SK-N-SH (cell line): ENCODE results near the gene C9orf50. TPM values are rescaled to one million over a fixed set of nuclear protein-coding genes. Genes with fewer than 3 reads are reported as not detected.

ENCODE experiments used
- CTCF ChIA-PET: fragments of 300-600, 350-600 bp; formaldehyde crosslinking; extraction: SDS; loops from one replicate; lab custom pipeline; 2021; lab: Yijun Ruan, JAX
- POLR2A ChIA-PET: fragments of 350-600 bp; sonication (Branson Sonifier 250); formaldehyde crosslinking; extraction: SDS; loops from one replicate; lab custom pipeline; 2020; ENCODE audit warnings: antibody characterized with exemption, inconsistent platforms; lab: Yijun Ruan, JAX
- DNase-seq: peaks from one replicate; pipeline ENCODE4 v3.0.0; 2012
- H2AFZ ChIP-seq: fragments of 200-600 bp; sonication (generic); 2 replicates; pipeline ENCODE4 v1.8.1; 2016; ENCODE audit warnings: antibody characterized with exemption, mild to moderate bottlenecking, low read depth
- H3F3A ChIP-seq: fragments of 200-600 bp; sonication (generic); replicated peaks from 2 replicates; pipeline ENCODE3; 2016; ENCODE audit warnings: antibody characterized with exemption, mild to moderate bottlenecking; ENCODE audit not compliant: insufficient read depth
- H3K27ac ChIP-seq, 2 experiments: fragments of 200-500 bp in 1 of 2; fragments of 200-600 bp in 1 of 2; sonication (Bioruptor generic) in 1 of 2; sonication (generic), shearing (Covaris generic) in 1 of 2; 2 replicates each; pipeline versions ENCODE4 v1.5.1 to v1.6.1; 2014 to 2016; ENCODE audit warnings: low read depth in 2 of 2, inconsistent platforms in 1 of 2, low read length in 1 of 2, mild to moderate bottlenecking in 1 of 2, mixed read lengths in 1 of 2
- H3K27me3 ChIP-seq: fragments of 200-600 bp; sonication (generic), shearing (Covaris generic); 2 replicates; pipeline ENCODE4 v1.6.1; 2016; ENCODE audit warnings: mixed run types; ENCODE audit not compliant: insufficient read depth
- H3K36me3 ChIP-seq, 2 experiments: fragments of 200-500 bp in 1 of 2; fragments of 200-600 bp in 1 of 2; sonication (Bioruptor generic) in 1 of 2; sonication (generic) in 1 of 2; replicated peaks in 1 of 2; 2 replicates each; pipeline versions ENCODE3 to v1.5.1; 2014 to 2016; ENCODE audit warnings: low read length in 1 of 2, mild to moderate bottlenecking in 1 of 2; ENCODE audit not compliant: insufficient read depth in 2 of 2, control insufficient read depth in 1 of 2
- H3K4me1 ChIP-seq, 2 experiments: fragments of 200-500 bp in 1 of 2; fragments of 200-600 bp in 1 of 2; sonication (Bioruptor generic) in 1 of 2; sonication (generic), shearing (Covaris generic) in 1 of 2; 2 replicates each; pipeline versions ENCODE4 v1.5.1 to v1.6.1; 2014 to 2016; ENCODE audit warnings: low read depth in 1 of 2, low read length in 1 of 2, mixed run types in 1 of 2; ENCODE audit not compliant: insufficient read depth in 2 of 2, control insufficient read depth in 1 of 2
- H3K4me2 ChIP-seq: fragments of 200-600 bp; sonication (generic), shearing (Covaris generic); 2 replicates; pipeline ENCODE4 v1.6.1; 2017; ENCODE audit warnings: mixed run types
- H3K4me3 ChIP-seq, 2 experiments: fragments of 200-500 bp in 1 of 2; fragments of 200-600 bp in 1 of 2; sonication (Bioruptor generic) in 1 of 2; sonication (generic), shearing (Covaris generic) in 1 of 2; 2 replicates each; pipeline versions ENCODE4 v1.5.1 to v1.8.1; 2014 to 2016; ENCODE audit warnings: low read depth in 2 of 2, inconsistent platforms in 1 of 2, low read length in 1 of 2, mild to moderate bottlenecking in 1 of 2, mixed read lengths in 1 of 2, moderate library complexity in 1 of 2
- H3K79me2 ChIP-seq: fragments of 200-600 bp; sonication (generic); 2 replicates; pipeline ENCODE4 v1.8.1; 2017; ENCODE audit warnings: mild to moderate bottlenecking; ENCODE audit not compliant: insufficient read depth
- H3K9ac ChIP-seq: fragments of 200-600 bp; sonication (generic); 2 replicates; pipeline ENCODE4 v1.6.1; 2017; ENCODE audit warnings: mixed run types
- H3K9me2 ChIP-seq: fragments of 200-600 bp; sonication (generic); 2 replicates; pipeline ENCODE4 v1.6.1; 2017; ENCODE audit warnings: mixed run types
- H3K9me3 ChIP-seq: fragments of 200-600 bp; sonication (generic); 2 replicates; pipeline ENCODE4 v1.6.1; 2017; ENCODE audit warnings: mixed run types, mild to moderate bottlenecking, moderate library complexity
- H4K20me1 ChIP-seq: fragments of 200-600 bp; sonication (generic); 2 replicates; pipeline ENCODE4 v1.6.1; 2017; ENCODE audit warnings: mild to moderate bottlenecking, mixed run types; ENCODE audit not compliant: insufficient read depth
- EP300 ChIP-seq, 2 experiments: IDR thresholded peaks; 2 replicates each; pipeline versions ENCODE4 v1.4.0 to v1.6.1; 2012; ENCODE audit warnings: borderline replicate concordance in 1 of 2, low read depth in 1 of 2, low read length in 1 of 2
- EZH2phosphoT487 ChIP-seq: fragments of 200-600 bp; sonication (generic); IDR thresholded peaks from 2 replicates; pipeline ENCODE4 v1.6.1; 2017; ENCODE audit warnings: low read depth, mixed run types, mild to moderate bottlenecking, antibody characterized with exemption, moderate library complexity, borderline replicate concordance
- FOSL2 ChIP-seq: IDR thresholded peaks from 2 replicates; pipeline ENCODE4 v1.4.0; 2012; ENCODE audit warnings: low read depth, mild to moderate bottlenecking, moderate library complexity, borderline replicate concordance
- FOXJ3 ChIP-seq: sonication (generic); formaldehyde crosslinking; IDR thresholded peaks from 2 replicates; pipeline ENCODE4 v1.5.1; 2020; ENCODE audit warnings: mild to moderate bottlenecking, missing genetic modification reagents
- FOXM1 ChIP-seq: IDR thresholded peaks from 2 replicates; pipeline ENCODE4 v1.4.0; 2012; ENCODE audit warnings: low read depth, mild to moderate bottlenecking
- MEF2A ChIP-seq: IDR thresholded peaks from 2 replicates; pipeline ENCODE4 v1.4.0; 2012; ENCODE audit warnings: low read depth, borderline replicate concordance
- MXI1 ChIP-seq: IDR thresholded peaks from 2 replicates; pipeline ENCODE4 v1.6.1; 2012; ENCODE audit warnings: mild to moderate bottlenecking, low read depth, low read length, improper control_type of control experiment
- NFIC ChIP-seq: IDR thresholded peaks from 2 replicates; pipeline ENCODE4 v1.4.0; 2012; ENCODE audit warnings: borderline replicate concordance
- RCOR1 ChIP-seq: fragments of 150-350 bp; IDR thresholded peaks from 2 replicates; pipeline ENCODE4 v1.6.1; 2017; ENCODE audit warnings: antibody characterized with exemption, low read length
- RFX5 ChIP-seq: IDR thresholded peaks from 2 replicates; pipeline ENCODE4 v1.6.1; 2012; ENCODE audit warnings: mild to moderate bottlenecking, improper control_type of control experiment, low read length
- SIN3A ChIP-seq: IDR thresholded peaks from 2 replicates; pipeline ENCODE4 v1.6.1; 2012; ENCODE audit warnings: low read depth, mild to moderate bottlenecking, low read length, moderate library complexity, borderline replicate concordance
- SMC3 ChIP-seq: IDR thresholded peaks from 2 replicates; pipeline ENCODE4 v1.6.1; 2012; ENCODE audit warnings: low read depth, low read length, improper control_type of control experiment
- TAF1 ChIP-seq: IDR thresholded peaks from 2 replicates; pipeline ENCODE4 v1.6.1; 2012; ENCODE audit warnings: low read depth, mild to moderate bottlenecking, low read length, moderate library complexity, borderline replicate concordance
- WGBS: methylation state at CpG from one replicate; pipeline ENCODE4 v1.1.6; 2017; ENCODE audit warnings: low lambda C conversion rate; 5-methylcytosine and 5-hydroxymethylcytosine counted together
- polyA plus RNA-seq, 3 experiments: library from polyadenylated mRNA; depleted of rRNA; stranded (reverse); fragments of >200 nt; gene quantifications; 2 replicates each; pipeline ENCODE4 v1.2.3, GENCODE V29; 2012
- TF ChIP-seq, protein P1 (sequence below): fragments of 150-350 bp; IDR thresholded peaks from 2 replicates; pipeline ENCODE4 v1.6.1; 2016; ENCODE audit warnings: mild to moderate bottlenecking, low read depth, low read length
- TF ChIP-seq, protein P2 (sequence below): fragments of 200-600 bp; sonication (generic); IDR thresholded peaks from 2 replicates; pipeline ENCODE4 v1.6.1; 2017; ENCODE audit warnings: antibody characterized with exemption, mild to moderate bottlenecking, moderate library complexity
- TF ChIP-seq, protein P3 (sequence below): IDR thresholded peaks from 2 replicates; pipeline ENCODE4; 2012
- TF ChIP-seq, protein P4 (sequence below): IDR thresholded peaks from 2 replicates; pipeline ENCODE4 v1.6.1; 2012; ENCODE audit warnings: mild to moderate bottlenecking, low read depth, low read length, moderate library complexity

C9orf50 gene
- polyA plus RNA-seq, 1 of the 3 experiments (the other 2 are of a cell fraction), result 0.30 TPM

DNA sequence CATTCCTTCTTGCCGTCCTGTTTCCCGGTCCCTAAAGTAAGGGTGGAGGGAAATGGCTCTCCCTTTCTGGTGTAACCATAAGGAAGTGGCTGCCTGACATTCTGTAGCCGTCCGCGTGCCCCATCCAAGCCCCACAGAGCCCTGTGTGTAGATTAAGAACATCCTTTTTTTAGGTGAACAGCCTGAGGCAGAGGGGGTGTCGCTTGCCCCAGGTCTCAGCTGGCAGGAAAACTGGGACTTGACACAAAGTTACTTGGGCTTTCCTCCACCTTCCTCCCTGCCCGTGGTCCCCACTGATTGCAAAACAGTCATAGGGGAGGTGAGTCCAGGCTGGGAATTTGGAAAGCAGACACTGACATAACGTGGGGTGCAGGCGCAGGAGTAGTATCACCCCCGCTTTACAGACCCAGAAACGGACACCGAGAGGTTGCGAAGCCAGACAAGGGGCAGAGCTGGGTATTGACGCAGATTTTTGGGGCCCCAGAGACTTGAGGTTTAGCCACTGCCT is 22.8 kb downstream of the C9orf50 start:
- no peak overlapping the region for H3K4me3 ChIP-seq
- TF ChIP-seq, protein P1, sequence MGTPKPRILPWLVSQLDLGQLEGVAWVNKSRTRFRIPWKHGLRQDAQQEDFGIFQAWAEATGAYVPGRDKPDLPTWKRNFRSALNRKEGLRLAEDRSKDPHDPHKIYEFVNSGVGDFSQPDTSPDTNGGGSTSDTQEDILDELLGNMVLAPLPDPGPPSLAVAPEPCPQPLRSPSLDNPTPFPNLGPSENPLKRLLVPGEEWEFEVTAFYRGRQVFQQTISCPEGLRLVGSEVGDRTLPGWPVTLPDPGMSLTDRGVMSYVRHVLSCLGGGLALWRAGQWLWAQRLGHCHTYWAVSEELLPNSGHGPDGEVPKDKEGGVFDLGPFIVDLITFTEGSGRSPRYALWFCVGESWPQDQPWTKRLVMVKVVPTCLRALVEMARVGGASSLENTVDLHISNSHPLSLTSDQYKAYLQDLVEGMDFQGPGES, result no peak
- TF ChIP-seq FOXJ3 (CRISPR knock-in tag), result no peak
- TF ChIP-seq, protein P2, sequence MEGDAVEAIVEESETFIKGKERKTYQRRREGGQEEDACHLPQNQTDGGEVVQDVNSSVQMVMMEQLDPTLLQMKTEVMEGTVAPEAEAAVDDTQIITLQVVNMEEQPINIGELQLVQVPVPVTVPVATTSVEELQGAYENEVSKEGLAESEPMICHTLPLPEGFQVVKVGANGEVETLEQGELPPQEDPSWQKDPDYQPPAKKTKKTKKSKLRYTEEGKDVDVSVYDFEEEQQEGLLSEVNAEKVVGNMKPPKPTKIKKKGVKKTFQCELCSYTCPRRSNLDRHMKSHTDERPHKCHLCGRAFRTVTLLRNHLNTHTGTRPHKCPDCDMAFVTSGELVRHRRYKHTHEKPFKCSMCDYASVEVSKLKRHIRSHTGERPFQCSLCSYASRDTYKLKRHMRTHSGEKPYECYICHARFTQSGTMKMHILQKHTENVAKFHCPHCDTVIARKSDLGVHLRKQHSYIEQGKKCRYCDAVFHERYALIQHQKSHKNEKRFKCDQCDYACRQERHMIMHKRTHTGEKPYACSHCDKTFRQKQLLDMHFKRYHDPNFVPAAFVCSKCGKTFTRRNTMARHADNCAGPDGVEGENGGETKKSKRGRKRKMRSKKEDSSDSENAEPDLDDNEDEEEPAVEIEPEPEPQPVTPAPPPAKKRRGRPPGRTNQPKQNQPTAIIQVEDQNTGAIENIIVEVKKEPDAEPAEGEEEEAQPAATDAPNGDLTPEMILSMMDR, result no peak
- no peak for TF ChIP-seq NFIC
- no peak for TF ChIP-seq EP300 (IDR thresholded peaks at IDR 0.05; ENCODE audit: borderline replicate concordance in 1 of 2, low read depth in 1 of 2, low read length in 1 of 2)
- TF ChIP-seq MXI1, result no peak
- TF ChIP-seq FOSL2, result no peak
- TF ChIP-seq SMC3, result no peak
- TF ChIP-seq EZH2phosphoT487, result no peak
- no peak for TF ChIP-seq RCOR1
- no peak for TF ChIP-seq MEF2A
- TF ChIP-seq, protein P3, sequence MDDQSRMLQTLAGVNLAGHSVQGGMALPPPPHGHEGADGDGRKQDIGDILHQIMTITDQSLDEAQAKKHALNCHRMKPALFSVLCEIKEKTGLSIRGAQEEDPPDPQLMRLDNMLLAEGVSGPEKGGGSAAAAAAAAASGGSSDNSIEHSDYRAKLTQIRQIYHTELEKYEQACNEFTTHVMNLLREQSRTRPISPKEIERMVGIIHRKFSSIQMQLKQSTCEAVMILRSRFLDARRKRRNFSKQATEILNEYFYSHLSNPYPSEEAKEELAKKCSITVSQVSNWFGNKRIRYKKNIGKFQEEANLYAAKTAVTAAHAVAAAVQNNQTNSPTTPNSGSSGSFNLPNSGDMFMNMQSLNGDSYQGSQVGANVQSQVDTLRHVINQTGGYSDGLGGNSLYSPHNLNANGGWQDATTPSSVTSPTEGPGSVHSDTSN, result no peak
- TF ChIP-seq TAF1, result no peak
- TF ChIP-seq, protein P4, sequence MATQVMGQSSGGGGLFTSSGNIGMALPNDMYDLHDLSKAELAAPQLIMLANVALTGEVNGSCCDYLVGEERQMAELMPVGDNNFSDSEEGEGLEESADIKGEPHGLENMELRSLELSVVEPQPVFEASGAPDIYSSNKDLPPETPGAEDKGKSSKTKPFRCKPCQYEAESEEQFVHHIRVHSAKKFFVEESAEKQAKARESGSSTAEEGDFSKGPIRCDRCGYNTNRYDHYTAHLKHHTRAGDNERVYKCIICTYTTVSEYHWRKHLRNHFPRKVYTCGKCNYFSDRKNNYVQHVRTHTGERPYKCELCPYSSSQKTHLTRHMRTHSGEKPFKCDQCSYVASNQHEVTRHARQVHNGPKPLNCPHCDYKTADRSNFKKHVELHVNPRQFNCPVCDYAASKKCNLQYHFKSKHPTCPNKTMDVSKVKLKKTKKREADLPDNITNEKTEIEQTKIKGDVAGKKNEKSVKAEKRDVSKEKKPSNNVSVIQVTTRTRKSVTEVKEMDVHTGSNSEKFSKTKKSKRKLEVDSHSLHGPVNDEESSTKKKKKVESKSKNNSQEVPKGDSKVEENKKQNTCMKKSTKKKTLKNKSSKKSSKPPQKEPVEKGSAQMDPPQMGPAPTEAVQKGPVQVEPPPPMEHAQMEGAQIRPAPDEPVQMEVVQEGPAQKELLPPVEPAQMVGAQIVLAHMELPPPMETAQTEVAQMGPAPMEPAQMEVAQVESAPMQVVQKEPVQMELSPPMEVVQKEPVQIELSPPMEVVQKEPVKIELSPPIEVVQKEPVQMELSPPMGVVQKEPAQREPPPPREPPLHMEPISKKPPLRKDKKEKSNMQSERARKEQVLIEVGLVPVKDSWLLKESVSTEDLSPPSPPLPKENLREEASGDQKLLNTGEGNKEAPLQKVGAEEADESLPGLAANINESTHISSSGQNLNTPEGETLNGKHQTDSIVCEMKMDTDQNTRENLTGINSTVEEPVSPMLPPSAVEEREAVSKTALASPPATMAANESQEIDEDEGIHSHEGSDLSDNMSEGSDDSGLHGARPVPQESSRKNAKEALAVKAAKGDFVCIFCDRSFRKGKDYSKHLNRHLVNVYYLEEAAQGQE, result no peak
- no peak for TF ChIP-seq RFX5
- TF ChIP-seq SIN3A, result no peak
- TF ChIP-seq FOXM1, result no peak
- no peak overlapping the region for H3K9ac ChIP-seq
- no peaks in the 10 kb centered on the region for H3K9me2 ChIP-seq
- no peaks in the 10 kb centered on the region for H3K27me3 ChIP-seq
- no peaks in the 10 kb centered on the region for H3F3A ChIP-seq
- no peaks in the 10 kb centered on the region for H3K79me2 ChIP-seq
- no peak overlapping the region for H2AFZ ChIP-seq
- 82% methylated on average over 13 of the region's 14 CpGs for WGBS
- no peaks in the 10 kb centered on the region for H4K20me1 ChIP-seq
- DNase-seq, result no peak
- ChIA-PET POLR2A (interaction anchor here (1.3 kb wide), 1 partner anchor 27 kb away, joined by 4 read pairs; no protein-coding TSS in a partner anchor), CTCF (interaction anchor here (0.6 to 2.2 kb wide), 3 partner anchors 8 to 424 kb away, joined by 3 to 8 read pairs (median 3); no protein-coding TSS in a partner anchor)
- peaks cover 0 to 10% of the 10 kb centered on the region in 2 experiments; a peak in 2 of 4 replicates for H3K4me1 ChIP-seq
- no peak overlapping the region for H3K27ac ChIP-seq
- H3K36me3 ChIP-seq, result no peaks in the 10 kb centered on the region
- H3K4me2 ChIP-seq, result no peak overlapping the region
- H3K9me3 ChIP-seq, result no peaks in the 10 kb centered on the region
